Activated naive CD4-positive, alpha-beta T cell treated with anti-CD3 and anti-CD28 coated beads, Interleukin-2, amount 50 U/mL, for 72 hours (primary cell): ENCODE measurements around the gene BLTP2. TPM values are rescaled to one million over a fixed set of nuclear protein-coding genes. Genes with fewer than 3 reads are reported as not detected.
A peak's percentile ranks its signal among the peaks of the same experiment; 100 is the strongest.
"Not testable (repeated sequence)": the region's sequence is repeated elsewhere in the genome, so short reads cannot be mapped to it uniquely, and the experiment has no call there.

ENCODE experiments used
- ATAC-seq, 2 donors: fragments of 150-1000 bp; cut with Tn5 transposase; 2 replicates each; pipeline ENCODE4 v1.10.0; 2021; ENCODE audit warnings: mild to moderate bottlenecking in 2 of 2, moderate library complexity in 2 of 2
- DNase-seq, 2 donors: peaks; one replicate each; pipeline ENCODE4 v3.0.0; 2021 to 2022; ENCODE audit warnings: low spot score in 2 of 2
- H3K27ac Mint-ChIP-seq, 2 donors: one replicate each; pipeline ENCODE4 v1.8.0; 2022; ENCODE audit warnings: mild to moderate bottlenecking in 2 of 2, mixed read lengths in 2 of 2
- H3K36me3 Mint-ChIP-seq, 2 donors: one replicate each; pipeline ENCODE4 v1.8.0; 2022; ENCODE audit warnings: mixed read lengths in 2 of 2
- H3K9me3 Mint-ChIP-seq, 2 donors: one replicate each; pipeline ENCODE4 v1.8.0; 2022; ENCODE audit warnings: mixed read lengths in 2 of 2
- total RNA-seq, 2 donors: library from RNA; stranded (reverse); gene quantifications; one replicate each; pipeline ENCODE4 v1.2.3, GENCODE V29; 2022

The BLTP2 gene
- total RNA-seq, 2 donors from 2014 or later = 155 to 156 TPM

- Mint-ChIP-seq H3K36me3 (peaks cover 4 to 17% of the 10 kb centered on the region in 2 donors), H3K9me3 (no peaks in the 10 kb centered on the region)
- no peak for ATAC-seq
These were observed 26.5 kb downstream of the BLTP2 start for GRCh38 chr17:28618464-28618863.

GRCh38 chr17:28616281-28616680 is 28.7 kb downstream of the BLTP2 start:
- no peaks in the 10 kb centered on the region for H3K9me3 Mint-ChIP-seq
- ATAC-seq (no peak), DNase-seq (no peak)
- H3K36me3 Mint-ChIP-seq = peaks cover 4 to 13% of the 10 kb centered on the region in 2 donors
- H3K27ac Mint-ChIP-seq = no peak overlapping the region

More at GRCh38 chr17:28618464-28618863, 26.5 kb downstream of the BLTP2 start:
- DNase-seq = no peak
- no peak overlapping the region for H3K27ac Mint-ChIP-seq

GRCh38 chr17:28615260-28615940 is 29.6 kb downstream of the BLTP2 start:
- DNase-seq = no peak
- no peak for ATAC-seq
- H3K36me3 Mint-ChIP-seq = peaks cover 4 to 11% of the 10 kb centered on the region in 2 donors
- H3K9me3 Mint-ChIP-seq = no peaks in the 10 kb centered on the region
- peak overlapping the region in 1 of 2 donors; percentile 67 for H3K27ac Mint-ChIP-seq

GRCh38 chr17:28613931-28614381 is 31.0 kb downstream of the BLTP2 start, which contains the start of gene RSKR:
Gene RSKR (minus strand): TSS chr17:28614185. CDS start chr17:28614161, 24 bp downstream.
- DNase-seq (no peak), ATAC-seq (peak in 1 of 2 donors; percentile 14)
- Mint-ChIP-seq H3K36me3 (peaks cover 4 to 7% of the 10 kb centered on the region in 2 donors), H3K27ac (peak within 1 kb of the TSS; percentile 44 to 67), H3K9me3 (no peaks in the 10 kb centered on the region)

- peak; percentile 58 to 59 for ATAC-seq
- DNase-seq = peak in 1 of 2 donors; percentile 21
- Mint-ChIP-seq H3K36me3 (peaks cover 4 to 7% of the 10 kb centered on the region in 2 donors), H3K27ac (peak overlapping the region in 1 of 2 donors; percentile 38), H3K9me3 (no peaks in the 10 kb centered on the region)
These were observed 31.8 kb downstream of the BLTP2 start for GRCh38 chr17:28612936-28613872.

- Mint-ChIP-seq H3K9me3 (no peaks in the 10 kb centered on the region), H3K36me3 (peaks cover 4 to 7% of the 10 kb centered on the region in 2 donors), H3K27ac (peak overlapping the region in 1 of 2 donors; percentile 57)
- DNase-seq (no peak), ATAC-seq (no peak)
These were observed 32.4 kb downstream of the BLTP2 start for GRCh38 chr17:28612531-28612930.

- H3K36me3 Mint-ChIP-seq = peaks cover 0 to 11% of the 10 kb centered on the region in 2 donors
- H3K9me3 Mint-ChIP-seq = no peaks in the 10 kb centered on the region
- DNase-seq (no peak), ATAC-seq (no peak)
- peak overlapping the region; percentile 40 to 62 for H3K27ac Mint-ChIP-seq
These were observed 34.6 kb downstream of the BLTP2 start for GRCh38 chr17:28610376-28610775.

- ATAC-seq, H3K9me3 Mint-ChIP-seq, DNase-seq, H3K27ac Mint-ChIP-seq, H3K36me3 Mint-ChIP-seq: not testable (repeated sequence)
These were observed 40.9 kb downstream of the BLTP2 start for GRCh38 chr17:28604031-28604430.

- H3K9me3 Mint-ChIP-seq = no peaks in the 10 kb centered on the region
These were observed 45.4 kb downstream of the BLTP2 start for GRCh38 chr17:28599311-28600184.

GRCh38 chr17:28598799-28599310 is 46.1 kb downstream of the BLTP2 start, which contains the start of gene SPAG5:
Gene SPAG5 (minus strand): TSS chr17:28599025. CDS start chr17:28598946, 79 bp downstream.
- Mint-ChIP-seq H3K9me3 (no peaks in the 10 kb centered on the region), H3K36me3 (peaks cover 18% of the 10 kb centered on the region in 2 donors), H3K27ac (peak within 1 kb of the TSS; percentile 97)
- peak; percentile 87 to 93 for ATAC-seq
- DNase-seq = peak; percentile 95 to 97

More at GRCh38 chr17:28599311-28600184, 45.4 kb downstream of the BLTP2 start:
- peak overlapping the region; percentile 97 for H3K27ac Mint-ChIP-seq
- ATAC-seq (peak; percentile 76 to 85), DNase-seq (peak; percentile 55 to 79)
- H3K36me3 Mint-ChIP-seq = peaks cover 18% of the 10 kb centered on the region in 2 donors

GRCh38 chr17:28598389-28598788 is 46.6 kb downstream of the BLTP2 start:
- DNase-seq (no peak), ATAC-seq (no peak)
- Mint-ChIP-seq H3K36me3 (peaks cover 18% of the 10 kb centered on the region in 2 donors), H3K9me3 (no peaks in the 10 kb centered on the region), H3K27ac (peak overlapping the region; percentile 97)

- Mint-ChIP-seq H3K9me3 (no peaks in the 10 kb centered on the region), H3K27ac (peak overlapping the region; percentile 97), H3K36me3 (peaks cover 23 to 24% of the 10 kb centered on the region in 2 donors)
- DNase-seq (no peak), ATAC-seq (no peak)
These were observed 47.2 kb downstream of the BLTP2 start for GRCh38 chr17:28597606-28598383.
